Activated CD8-positive, alpha-beta memory T cell treated with anti-CD3 and anti-CD28 coated beads for 24 hours (primary cell): ENCODE measurements around the gene CHST15.

ENCODE experiments used
- DNase-seq: peaks from one replicate; pipeline ENCODE4 v3.0.0-alpha.2; 2020

Gene CHST15

GRCh38 chr10:124027031-124027611, 66.3 kb downstream of the CHST15 start:
- DNase-seq = no peak

DNA sequence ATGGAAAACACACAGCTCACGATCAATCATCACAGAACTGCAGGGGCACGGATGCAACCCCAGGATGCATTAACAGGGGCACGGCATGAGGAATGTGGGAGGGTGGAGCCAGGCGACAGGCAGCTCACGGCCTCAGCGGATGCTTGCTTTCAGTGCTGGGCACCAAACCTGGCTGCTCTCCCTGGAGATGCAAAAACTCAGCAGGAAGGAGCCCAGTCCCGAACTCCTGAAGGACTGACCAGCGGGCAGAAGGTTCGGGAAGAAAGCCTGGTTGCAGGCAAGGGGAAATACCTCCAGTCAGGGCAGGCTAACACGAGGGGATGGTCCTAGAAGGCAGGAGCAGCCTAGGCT, 66.8 kb downstream of the CHST15 start:
- DNase-seq = no peak

- DNase-seq = no peak
Measured at GRCh38 chr10:124025660-124026588, 67.5 kb downstream of the CHST15 start.

- no peak for DNase-seq
Measured at GRCh38 chr10:124025152-124025551, 68.2 kb downstream of the CHST15 start.

DNA sequence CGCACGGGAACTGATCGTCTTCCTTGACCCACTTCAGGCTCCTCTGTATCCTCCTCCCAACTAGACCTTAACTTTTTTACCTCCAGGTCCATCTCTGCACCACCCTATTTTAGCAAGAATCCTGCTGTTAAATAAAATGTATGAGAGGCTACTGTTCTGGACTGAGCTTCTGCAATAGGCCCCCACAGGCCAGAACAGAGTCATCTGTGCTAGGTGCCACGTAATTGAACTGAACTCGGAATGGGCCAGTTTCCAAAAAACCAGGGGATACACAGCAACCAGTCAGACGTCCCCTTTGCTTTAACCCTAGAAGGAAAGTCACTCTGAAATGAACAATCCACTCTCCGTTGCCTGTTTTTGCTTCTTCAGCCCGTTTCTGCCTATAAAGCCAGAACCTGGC, 71.3 kb downstream of the CHST15 start:
- DNase-seq = no peak

GRCh38 chr10:124020981-124021815, 72.2 kb downstream of the CHST15 start:
- no peak for DNase-seq

DNA sequence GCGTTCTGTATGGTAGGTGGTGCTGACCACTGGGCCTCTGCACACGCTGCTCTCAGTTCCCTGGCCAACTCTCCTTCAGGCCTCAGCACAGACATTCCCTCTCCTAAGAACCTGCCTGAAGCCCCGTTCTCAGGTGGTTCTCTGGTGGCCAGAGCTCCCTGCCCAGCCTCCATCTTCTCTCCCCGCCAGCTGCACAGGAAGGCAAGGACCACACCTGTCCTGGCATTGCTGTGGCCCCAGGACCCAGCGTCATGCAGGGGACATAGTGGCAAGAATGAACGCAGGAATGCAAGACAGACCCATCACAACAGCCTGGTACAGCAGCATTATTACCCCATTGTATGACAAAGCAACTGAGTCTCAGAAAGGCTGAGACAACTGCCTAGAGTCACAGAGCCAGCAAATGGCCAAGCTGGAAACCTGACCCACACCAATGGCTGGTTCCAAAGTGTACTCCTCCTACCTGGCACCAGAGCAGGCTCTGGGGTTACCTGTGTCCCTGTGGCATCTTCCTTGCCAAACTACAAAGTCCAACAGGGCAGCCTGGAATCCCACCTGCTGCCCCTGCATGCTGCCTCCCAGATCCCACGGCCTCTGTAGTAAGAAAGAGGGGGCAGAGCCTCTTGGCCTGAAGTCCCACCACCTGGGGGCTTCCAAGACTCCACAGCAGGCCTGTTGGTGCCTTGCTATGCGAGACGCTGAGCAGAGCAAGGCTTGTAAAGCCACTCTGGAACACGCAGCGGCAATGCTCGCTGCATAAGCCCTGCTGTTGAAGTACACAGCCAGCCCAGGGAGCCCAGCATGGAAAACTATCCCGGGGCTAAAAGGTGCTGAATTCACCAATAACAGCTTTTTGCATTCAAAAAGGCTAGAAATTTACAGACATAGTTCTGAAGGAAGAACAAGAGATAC, 73.3 kb downstream of the CHST15 start:
- DNase-seq = no peak

DNA sequence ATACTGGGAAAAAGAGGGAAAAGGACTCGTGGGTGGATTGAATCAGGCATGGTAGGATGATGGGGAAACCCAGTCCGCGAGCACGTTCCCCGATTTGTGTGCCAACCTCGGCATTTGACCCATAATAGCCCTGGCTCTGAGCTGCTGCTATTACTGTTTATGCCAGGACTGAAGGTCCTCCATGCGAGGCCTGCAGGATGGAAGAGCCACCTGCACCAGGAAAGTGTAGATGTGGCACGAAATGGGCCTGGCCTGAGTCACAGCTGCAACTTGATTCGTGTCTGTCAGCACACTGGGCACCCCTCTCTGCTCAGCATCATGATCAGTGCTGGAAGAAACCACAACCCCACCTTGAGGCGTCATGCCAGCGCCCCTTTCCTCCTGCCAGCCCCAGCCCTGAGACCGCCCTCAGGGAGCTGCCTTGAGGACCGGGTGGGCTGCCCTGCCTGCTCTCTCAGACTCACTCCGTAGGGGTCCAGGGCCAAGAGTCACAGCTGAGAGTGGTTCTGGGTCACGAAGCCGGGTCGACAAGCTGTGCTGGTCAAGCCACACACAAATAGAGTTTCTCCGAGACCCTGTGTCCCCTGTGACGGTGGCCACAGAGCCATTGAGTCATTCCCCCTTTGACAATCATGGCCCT, 74.4 kb downstream of the CHST15 start:
- no peak for DNase-seq

GRCh38 chr10:124017729-124018128, 75.7 kb downstream of the CHST15 start:
- no peak for DNase-seq

- DNase-seq = no peak
Measured at GRCh38 chr10:124016804-124017375, 76.5 kb downstream of the CHST15 start.

- DNase-seq = no peak
Measured at GRCh38 chr10:124015991-124016390, 77.4 kb downstream of the CHST15 start.

GRCh38 chr10:124014416-124015154, 78.8 kb downstream of the CHST15 start:
- no peak for DNase-seq

DNA sequence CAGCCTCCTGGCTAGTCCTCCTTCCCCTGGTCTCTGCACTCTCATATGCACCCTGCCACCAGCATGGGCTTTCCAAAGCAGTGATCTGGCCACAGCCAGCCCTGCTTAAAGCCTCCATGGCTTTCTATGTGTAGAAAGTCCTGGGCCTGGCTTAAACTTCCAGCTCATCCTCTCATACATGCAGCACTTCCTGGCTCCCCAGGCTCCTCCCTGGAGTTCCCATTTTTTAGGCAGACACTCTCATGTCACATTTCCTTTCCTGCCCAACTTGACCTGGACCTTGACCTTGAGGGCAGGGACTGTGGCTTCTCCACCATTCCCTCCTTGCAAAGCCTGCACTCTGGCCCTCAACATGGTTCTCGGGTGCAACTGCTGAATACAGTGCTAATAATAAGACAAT, 79.5 kb downstream of the CHST15 start:
- no peak for DNase-seq

DNA sequence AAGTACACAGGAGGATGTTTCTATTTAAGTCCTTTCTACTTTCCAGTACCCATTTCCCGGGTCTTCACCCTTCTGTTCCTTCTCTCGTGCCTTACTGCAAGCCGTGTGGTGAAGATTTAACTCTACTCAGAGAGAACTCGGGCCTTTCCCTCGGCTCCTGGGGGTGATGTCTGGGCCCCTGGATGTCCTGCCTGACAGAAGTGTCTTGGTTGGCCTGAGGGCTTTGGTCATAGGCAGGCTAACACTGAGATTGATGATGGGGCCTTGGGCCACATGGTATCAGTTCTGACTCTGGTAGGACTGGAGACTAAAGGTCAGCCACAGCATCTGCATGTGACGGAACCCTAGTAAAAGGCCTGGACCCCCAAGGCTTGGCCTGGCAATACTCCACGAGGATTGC, 80.4 kb downstream of the CHST15 start:
- DNase-seq = no peak

GRCh38 chr10:124012583-124012982, 80.8 kb downstream of the CHST15 start:
- no peak for DNase-seq

DNA sequence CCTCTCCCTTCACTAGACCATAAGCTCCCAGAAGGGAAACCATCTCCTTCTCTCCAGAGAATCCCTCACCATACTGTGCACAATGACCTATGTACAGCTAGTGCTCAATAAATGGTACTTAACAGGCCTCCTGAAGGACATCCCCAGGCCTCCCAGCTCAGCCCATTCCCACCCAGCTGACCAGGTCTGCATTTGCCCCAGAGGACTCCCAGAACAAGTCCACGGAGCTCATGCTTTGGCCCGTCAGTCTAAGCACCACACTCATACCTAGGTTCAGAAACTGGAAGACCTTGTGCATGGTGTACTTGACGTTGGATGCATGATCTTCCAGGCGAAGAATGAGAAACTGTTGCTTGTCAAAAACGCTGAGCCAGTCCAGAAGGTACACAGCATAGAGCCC, 81.3 kb downstream of the CHST15 start:
- no peak for DNase-seq

DNA sequence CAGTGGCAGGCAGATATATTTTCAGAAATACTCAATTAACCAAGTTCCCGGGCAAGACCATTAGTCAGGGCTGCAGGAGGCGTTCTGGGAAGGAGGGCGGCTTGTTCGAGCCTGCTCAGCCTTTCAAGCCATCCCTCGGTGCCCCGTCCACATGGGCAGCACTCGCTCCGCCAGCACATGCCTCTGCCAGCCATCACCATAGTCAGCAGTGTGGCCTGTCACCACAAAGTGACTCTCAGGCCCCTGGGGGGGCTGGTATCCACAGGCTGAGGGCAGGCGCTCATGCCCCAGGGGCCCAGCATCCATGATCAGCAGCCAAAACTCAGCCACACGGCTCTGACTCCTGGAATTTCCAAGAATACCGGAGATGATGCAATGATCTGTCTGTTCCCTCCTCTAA, 81.9 kb downstream of the CHST15 start:
- no peak for DNase-seq

GRCh38 chr10:124010563-124011131, 82.8 kb downstream of the CHST15 start:
- DNase-seq = no peak

- no peak for DNase-seq
Measured at GRCh38 chr10:124010024-124010423, 83.4 kb downstream of the CHST15 start.

DNA sequence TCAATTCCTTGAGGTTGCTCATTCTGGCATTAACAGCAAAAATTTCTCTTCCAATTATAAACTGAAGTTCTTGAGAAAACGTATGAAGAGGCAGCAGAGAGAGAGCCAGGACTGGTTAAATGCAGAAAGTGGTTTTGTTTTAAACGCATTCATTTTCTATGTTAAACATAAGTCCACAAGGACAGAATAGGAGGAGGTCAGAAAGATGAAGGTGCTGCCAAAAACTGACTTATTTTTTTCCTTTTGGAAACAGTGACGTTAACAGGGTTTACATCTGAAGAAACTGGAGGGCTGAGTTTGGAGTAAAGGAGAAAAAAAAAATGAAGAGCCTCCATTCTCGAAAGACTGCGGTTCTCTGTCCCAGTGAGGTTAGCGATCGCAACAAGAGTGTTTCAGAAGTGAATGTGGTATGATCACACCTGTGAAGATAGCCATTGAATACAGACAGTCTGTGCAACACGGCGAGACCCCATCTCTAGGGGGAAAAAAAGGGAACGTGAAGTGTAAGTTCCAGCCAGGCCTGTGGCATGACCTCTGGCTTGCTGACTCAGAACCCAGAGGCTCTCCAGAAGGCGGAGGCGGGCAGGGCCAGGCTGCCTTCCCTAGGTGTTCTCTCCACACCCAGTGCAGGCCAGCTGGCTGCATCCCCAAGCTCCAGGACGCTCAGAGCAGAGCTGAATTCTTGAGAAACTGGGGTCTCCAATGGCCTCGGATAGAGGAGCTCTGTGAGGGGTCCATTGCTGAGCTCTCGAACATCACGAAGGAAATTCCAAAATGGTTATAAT, 84.0 kb downstream of the CHST15 start:
- DNase-seq = no peak
